GM21737 (cell line): Measurements from ENCODE around the gene GRID2.

Source experiments
- ATAC-seq: cut with Tn5 transposase; IDR thresholded peaks from one replicate; pipeline ENCODE4 v1.9.1; 2021; ENCODE audit warnings: mild to moderate bottlenecking, moderate library complexity; ENCODE audit not compliant: unreplicated experiment

The GRID2 gene

DNA sequence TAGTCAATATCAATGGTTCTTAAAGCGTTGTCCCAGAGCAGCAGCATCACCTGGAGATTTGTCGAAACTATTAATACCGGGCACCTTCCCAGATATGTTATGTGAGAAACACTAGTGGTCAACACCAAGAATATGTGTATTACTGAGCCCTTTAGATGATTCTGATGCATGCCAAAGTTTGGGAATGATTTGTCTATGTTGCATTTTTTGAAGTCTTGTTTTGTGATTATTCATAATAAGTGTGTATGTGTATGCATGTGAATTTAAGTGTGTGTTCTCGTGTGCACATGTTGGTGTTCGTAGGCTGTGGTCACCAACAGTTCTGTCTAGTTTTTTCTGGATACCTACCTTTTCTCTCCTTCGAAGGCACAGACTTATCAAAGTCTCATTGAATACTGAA, 749.4 kb downstream of the GRID2 start:
- no peak for ATAC-seq

DNA sequence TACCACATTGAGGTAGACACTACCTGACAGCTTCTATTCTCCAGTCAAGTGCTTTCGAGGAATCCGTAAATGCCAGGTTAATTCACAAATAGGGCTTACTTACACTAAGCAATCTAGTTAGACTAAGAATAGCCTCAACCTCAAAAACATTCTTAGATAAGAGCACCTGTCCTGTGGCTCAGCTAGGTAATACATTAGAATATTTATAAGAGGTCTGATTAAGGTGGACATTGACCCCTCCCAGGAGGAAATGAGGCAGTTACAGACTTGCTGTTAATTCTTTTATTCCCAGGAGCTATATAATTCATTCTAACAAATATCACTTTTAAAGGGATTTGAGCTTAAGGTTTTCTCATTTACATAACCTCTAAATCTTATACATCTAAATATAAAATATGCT, 758.1 kb downstream of the GRID2 start:
- ATAC-seq, result no peak

DNA sequence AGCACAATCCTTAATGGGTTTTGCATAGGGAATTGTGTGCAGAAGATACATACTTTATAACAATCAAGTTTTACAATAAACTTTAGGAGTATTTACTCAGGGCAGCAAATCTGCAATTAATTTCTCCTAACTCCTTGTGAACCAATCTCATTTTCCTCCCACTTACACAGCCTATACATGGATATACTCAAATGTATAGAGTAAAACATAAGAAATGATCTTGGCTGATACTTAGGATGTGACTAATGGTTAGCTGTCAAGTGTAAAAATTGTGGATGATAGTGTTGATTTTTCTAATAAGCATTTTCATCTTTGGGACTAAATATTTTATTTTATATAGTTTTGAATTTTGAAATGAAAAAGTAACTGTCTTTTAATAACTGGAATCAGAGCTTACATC, 759.6 kb downstream of the GRID2 start:
- ATAC-seq, result no peak

DNA sequence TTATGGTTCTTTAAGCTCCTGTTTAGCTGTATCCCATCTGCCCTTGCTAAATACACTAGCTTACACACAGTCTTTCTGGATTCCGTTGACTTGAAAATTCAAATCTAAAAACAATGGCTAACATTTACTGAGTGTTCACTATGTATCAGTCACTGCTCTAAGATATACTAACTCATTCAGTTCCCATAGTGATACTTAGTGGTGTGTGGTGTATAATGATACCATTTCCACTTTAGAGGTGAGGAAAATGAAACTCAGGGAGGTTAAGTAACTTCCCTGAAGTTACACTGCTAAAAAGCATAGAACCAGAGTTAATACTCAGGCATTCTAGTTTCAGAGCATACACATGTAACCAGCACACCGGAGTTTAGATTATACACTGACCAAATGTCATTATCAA, 762.0 kb downstream of the GRID2 start:
- no peak for ATAC-seq

DNA sequence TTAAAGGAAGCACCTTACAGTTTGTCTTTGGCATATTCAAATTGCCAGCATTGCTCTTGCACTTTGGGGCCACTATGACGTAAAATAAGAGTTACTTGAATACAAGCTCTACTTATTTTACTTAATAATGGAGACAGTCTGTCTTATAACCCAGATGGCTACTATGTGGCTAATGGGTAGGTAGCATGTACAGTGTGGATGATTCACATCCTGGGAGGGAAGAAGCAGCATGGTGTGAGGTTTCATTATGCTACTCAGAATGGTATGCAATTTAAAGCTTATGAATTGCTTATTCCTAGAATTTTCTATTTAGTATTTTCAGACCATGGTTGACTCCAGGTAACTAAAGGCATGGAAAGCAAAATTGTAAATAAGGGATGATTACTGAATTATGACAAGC, 763.0 kb downstream of the GRID2 start:
- no peak for ATAC-seq

DNA sequence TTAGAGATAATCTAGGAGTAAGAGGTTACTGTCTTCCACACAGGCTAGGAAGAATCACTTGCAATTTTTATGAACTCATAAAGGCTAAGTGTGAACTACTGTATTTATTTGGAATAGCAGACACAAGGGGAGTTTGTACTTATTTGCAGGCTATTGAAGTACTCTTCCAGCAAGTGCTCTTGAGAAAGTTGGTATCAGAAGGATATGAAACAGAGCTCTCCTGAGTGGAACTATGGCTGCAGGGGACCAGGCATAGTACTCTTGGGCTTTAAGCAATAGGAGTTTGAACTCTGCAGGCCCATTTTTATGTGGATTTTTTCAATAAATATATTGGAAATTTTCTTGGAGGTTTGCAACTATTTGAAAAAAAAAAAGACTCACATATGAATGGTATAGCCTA, 768.5 kb downstream of the GRID2 start:
- no peak for ATAC-seq

DNA sequence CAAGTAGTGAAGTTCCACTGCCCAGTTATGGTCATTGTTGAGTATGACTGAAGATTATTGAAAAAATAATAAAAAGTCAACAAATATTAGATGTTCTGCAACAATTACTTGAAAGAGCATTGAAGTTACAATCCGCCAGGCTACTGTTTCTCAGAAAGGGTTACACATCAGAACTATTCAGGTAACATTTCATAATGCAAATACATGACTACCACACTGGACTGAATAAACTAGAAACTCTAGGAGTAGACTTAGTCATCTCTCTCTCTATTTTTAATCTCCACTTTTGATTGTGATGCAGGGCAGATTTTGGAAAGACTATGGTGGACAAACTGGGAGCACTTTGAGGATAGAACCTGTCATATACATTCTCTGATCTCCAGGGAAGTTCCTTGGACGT, 776.5 kb downstream of the GRID2 start:
- no peak for ATAC-seq

DNA sequence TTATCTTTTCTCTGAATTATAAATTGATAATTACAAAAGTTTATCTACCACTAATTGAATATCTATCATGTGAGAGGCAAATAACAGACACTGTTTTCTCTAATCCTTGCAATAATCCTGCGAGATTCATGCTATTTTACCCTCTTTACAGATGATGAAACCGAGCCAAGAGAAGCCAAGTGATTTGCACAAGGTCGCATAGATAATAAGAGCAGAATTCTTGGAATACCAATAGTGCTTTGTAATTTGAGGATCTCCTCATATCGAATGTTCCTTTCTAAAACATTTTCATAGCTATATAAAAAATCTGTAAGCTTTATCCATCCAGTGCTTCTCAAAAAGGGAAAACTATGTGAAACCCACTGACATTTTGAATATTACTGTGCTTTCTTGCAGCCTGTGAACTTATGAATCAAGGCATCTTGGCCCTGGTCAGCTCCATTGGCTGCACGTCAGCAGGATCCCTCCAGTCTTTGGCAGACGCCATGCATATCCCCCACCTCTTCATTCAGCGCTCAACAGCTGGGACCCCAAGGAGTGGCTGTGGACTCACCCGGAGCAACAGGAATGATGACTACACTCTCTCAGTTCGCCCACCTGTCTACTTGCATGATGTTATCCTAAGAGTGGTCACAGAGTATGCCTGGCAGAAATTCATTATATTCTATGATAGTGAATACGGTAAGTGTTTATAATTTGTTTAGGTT, 781.0 kb downstream of the GRID2 start:
- ATAC-seq, result no peak

DNA sequence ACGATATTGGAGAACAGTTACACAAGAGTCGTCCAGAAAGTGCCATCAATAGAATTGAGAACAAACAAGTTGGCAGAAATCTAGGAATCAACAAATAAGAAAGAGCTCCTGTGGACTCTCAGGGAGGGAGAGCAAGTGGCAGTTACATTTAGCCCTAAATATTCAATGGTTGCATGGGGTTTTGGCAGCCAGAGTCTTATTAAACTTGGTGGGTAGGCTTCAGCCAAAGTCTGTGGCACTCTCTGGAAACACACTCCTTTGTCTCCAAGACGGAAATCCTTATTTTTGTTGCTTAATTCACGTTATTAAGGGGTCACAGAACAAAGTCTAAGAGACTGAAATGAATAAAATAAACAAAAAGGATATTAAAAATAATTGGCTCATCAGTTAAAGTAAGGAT, 782.6 kb downstream of the GRID2 start:
- ATAC-seq, result no peak

DNA sequence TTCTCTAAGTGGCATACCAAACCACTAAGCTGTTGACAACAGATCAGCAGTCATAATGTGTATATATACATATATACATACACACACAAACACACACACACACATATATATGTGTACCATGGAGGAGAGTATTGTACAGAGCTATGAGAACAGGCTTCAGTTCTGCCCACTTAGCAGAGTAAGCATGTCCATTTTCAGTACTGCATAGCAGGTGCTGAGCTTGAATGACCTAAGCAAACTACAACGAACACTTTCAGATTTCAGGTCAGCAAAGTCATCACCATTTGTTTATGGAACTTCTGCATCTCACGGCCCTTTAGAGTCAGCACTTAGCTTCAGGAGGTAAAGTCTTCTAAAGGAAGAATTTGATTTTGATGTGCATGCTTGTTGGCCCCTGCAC, 789.0 kb downstream of the GRID2 start:
- no peak for ATAC-seq

DNA sequence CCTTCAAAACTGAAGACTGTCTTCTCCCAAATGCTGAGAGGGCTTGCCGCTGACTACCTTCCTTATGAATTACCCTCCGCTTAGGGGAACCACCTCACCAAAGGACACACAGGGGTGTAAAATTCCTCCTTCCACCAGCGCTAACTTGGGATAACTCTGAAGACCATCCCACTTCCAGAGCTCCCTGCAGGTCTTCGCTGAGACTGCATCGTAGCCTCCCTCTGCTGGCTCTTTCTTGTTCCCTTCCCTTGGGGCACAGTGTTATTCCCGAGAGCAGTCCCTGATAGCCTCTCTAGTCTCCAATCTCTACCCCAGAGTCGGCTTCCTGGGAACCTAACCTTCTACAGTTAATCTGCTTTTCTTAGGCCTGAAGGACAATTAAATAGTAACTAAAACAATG, 799.3 kb downstream of the GRID2 start:
- no peak for ATAC-seq

DNA sequence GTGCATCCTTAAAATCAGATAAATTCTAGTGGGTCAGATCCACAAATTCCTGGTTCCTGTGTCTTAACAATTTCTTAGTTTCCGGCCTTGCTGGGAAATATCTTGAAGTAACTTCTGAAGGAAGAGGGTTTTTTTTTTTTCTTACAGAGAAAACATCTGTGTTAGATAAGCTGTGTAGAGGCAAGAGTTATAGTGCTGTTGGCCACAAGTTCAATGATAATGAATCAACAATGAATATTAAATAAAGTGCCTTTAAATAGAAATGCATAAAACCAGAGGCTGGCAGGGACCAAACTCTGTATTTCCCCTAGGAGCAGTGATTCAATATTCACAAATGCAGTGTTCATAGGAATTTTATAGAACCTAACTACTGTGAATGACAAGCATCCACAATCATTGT, 812.9 kb downstream of the GRID2 start:
- no peak for ATAC-seq

DNA sequence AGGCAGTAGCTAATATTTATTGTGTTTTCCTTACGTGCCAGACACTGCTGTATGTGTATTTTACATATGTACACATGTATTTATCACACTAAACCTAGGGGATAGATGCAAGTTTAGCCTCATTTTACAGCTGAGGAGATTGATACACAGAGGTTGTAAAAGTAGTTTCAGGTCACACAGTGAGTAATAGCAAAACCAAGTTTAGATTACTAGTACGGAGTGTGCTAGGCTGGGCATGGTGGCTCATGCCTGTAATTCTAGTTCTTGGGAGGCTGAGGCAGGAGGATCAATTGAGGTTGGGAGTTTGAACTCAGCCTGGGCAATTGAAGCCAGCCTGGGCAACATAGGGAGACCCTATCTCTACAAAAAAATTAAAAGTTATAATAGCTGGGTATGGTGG, 823.7 kb downstream of the GRID2 start:
- no peak for ATAC-seq

DNA sequence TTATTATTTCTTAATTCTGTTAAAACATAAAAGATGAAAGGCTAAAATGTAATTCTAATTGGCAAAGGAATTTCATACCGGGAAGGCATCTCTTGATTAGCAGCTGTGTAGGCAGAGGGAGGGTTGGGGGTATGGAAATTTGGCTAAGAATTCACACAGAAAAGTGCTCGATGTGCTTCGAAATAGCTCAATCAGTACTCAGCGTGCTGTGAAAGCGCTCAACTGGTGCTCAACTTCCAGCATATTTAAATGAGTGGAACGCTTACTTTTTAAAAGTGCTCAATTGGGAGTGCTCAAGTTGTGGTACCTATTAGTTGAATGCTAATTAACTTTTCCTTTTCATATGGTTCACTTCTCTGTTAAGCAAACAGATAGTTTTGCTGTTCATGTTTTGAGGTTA, 828.9 kb downstream of the GRID2 start:
- ATAC-seq, result no peak

DNA sequence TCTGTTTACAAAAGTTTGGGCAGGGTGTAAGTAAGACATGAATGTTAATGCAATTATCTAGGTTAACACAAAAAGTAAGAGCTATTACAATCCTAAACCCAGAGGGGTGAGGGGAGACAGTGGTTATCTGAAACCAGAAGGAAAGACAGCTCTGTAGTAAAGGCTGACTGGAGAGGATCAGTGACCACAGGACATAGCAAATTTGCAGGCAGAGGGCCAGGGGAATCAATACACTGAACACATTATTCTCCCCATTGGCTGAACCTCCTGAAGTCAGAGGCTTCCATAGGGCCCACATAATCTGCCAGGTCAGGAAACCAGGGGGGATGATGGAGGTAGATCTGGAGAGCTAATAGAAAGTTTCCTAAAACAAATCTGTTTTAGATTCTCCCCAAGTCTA, 835.4 kb downstream of the GRID2 start:
- no peak for ATAC-seq

DNA sequence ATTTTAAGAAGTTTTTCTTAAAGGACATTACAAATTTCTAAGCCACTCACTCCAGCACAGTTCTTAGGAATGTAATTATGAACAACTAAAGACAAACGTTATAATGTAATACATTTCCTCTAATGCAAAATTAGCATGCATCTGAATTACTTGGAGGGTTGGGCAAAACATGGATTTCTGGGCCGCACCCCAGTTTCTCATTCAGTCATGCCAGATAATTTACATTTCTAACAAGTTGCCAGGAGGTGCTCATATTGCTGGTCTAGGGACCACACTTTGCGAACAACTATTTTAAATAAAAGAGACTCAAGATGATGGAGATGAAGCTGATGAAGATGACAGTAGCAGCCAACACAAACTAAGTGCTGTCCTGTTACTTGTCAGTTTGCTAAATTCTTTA, 840.1 kb downstream of the GRID2 start:
- ATAC-seq, result no peak

DNA sequence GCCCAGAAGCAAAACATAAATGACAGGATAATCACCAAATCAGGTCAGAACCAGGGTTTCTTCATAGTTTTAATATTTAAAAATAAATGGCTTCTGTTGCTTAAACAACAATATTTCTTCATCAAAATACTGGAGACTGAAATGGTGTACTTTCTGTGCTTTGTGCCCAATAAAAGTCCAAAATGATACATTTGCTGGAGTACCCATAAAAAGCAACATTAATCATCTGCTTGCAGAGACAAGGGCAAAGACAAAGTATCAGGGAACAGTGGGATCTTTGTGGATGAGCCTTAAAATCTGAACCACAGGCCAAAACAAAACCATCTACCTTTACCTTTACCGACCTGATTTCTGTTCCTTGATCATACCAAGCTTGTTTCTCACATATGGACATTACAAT, 840.9 kb downstream of the GRID2 start:
- ATAC-seq, result no peak

DNA sequence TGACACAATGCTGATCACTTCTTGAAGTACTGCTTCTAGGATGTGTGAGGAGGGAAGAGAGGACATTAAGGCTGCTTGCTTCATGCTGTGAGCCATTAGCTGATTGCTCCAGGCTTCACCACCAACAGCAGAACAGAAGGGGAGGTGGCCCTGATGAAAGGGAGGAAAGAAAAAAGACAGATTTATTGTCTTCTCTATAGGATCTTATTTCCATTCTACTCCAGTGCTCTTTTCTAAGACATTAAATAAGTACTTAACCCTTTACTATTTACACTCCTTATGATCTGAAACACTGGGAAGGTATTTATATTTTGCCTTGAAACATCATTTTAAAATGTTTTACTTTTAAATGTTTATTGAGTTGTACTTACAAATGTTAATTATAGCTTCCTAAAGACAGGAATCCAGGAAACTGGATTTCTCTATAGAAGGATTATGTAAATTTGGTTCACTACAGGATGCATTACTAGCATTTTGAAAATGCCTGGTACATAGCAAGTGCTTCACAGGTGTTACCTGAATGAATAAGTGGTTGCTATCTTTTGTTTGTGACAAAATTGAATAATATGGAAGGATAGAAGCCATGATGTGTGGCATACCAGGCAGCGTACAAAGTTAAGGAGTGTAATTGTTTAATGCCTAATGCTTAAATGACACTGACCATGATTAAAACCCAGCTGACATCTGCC, 843.9 kb downstream of the GRID2 start:
- ATAC-seq, result no peak

DNA sequence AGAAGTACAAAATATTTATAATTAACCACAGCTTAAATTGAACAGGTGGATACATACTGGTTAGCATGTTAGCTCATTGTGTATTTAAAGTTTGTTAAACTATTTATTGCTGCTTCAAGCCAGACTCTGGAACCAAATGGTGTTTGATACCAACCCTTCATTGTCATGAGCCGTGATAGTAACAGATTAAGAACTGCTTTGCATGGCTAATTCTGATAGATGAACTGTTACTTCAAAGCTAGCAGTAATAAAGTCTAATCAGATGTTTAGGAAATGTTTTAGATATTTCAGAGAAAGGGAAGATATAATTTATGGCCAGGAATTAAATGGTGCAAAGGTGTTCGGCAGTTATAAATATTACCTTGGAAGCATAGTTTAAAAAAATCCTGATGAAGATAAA, 848.7 kb downstream of the GRID2 start:
- no peak for ATAC-seq

DNA sequence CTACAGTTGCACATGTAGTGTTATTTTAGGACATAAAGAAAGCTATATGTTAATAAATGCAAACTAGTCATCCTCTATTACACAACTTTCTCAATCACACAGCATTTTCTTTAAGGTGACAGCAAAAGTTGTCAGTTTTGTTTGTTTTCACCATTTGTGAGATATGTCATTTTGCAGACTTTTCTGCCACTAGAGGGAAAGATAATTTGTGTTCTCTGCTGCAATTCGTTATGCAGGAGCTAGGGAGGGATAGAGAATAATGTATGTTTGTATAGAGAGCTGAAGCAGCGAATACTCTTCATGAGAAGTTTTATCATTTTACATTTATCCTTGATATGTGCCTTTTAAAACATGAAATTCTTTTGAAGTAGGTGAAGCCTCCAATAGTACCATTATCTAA, 854.2 kb downstream of the GRID2 start:
- ATAC-seq, result no peak

DNA sequence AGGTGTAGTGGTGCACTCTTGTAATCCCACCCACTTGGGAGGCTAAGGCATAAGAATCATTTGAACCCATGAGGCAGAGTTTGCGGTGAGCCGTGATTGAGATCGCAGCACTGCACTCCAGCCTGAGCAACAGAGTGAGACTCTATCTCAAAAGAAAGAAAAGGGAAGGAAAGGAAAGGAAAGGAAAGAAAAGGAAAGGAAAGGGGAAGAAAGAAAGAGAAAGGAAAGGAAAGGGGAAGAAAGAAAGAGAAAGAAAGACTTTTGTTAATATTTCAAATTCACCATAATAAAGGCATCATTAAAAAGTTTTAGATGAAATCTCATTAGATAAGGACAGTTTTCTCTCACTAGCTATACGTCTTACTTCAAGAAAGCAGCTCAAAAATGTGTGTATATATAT, 864.3 kb downstream of the GRID2 start:
- no peak for ATAC-seq

DNA sequence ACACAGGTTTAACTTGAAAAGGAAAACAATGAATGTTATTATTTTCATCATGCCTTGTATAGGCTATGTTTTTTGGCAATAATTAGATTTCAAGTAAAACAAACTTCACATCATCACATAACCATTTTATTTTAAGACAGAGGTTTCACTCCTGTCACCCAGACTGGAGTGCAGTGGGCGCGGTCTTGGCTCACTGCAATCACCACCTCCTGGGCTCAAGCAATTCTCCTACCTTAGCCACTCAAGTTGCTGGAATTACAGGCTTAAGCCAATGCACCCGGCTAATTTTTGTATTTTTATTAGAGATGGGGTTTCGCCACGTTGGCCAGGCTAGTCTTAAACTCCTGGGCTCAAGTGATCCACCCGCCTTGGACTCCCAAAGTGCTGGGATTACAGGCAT, 866.2 kb downstream of the GRID2 start:
- ATAC-seq, result no peak

DNA sequence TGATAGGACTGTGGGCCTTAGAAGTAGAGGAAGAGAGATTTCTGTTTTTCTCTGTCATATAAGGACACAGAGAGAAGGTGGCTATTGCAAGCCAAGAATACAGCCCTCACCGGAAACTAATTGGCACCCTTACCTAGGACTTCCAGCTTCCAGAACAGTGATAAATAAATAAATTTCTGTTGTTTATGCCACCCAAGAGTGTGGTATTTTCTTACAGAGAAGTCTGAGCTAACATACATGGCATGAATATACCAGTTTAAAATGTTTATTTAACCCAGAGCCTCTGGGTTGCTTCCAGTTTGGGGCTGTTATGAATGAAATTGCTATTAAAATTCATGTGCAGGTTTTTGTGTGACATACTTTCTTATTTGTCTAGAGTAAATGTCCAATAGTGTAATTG, 870.8 kb downstream of the GRID2 start:
- ATAC-seq, result no peak
